H9 (cell line): ENCODE data around the gene PNLDC1. TPM values are rescaled to one million over a fixed set of nuclear protein-coding genes. Genes with fewer than 3 reads are reported as not detected.

Source experiments
- DNase-seq: peaks from one replicate; pipeline ENCODE4 v3.0.0-alpha.2; 2017
- H2AFZ ChIP-seq: one replicate; pipeline ENCODE4 v1.6.1; 2013; ENCODE audit warnings: mild to moderate bottlenecking, low read length, control low read depth, moderate library complexity
- H2AK5ac ChIP-seq: 2 replicates; pipeline ENCODE4 v1.6.1; 2013; ENCODE audit warnings: low read length, control low read depth, mixed read lengths; ENCODE audit not compliant: insufficient read length
- H2BK120ac ChIP-seq: one replicate; pipeline ENCODE4 v1.6.1; 2013; ENCODE audit warnings: low read depth, mild to moderate bottlenecking, low read length, control low read depth, inconsistent platforms; ENCODE audit not compliant: poor library complexity, severe bottlenecking
- H2BK12ac ChIP-seq: 2 replicates; pipeline ENCODE4 v1.6.1; 2013; ENCODE audit warnings: low read length, control low read depth, mixed read lengths, low read depth; ENCODE audit not compliant: insufficient read length
- H2BK15ac ChIP-seq: 2 replicates; pipeline ENCODE4 v1.6.1; 2013; ENCODE audit warnings: low read depth, low read length, control low read depth
- H2BK20ac ChIP-seq: one replicate; pipeline ENCODE4 v1.6.1; 2013; ENCODE audit warnings: low read depth, mild to moderate bottlenecking, low read length, control low read depth, inconsistent platforms; ENCODE audit not compliant: poor library complexity, severe bottlenecking
- H2BK5ac ChIP-seq: 2 replicates; pipeline ENCODE4 v1.6.1; 2013; ENCODE audit warnings: low read length, control low read depth, mixed read lengths; ENCODE audit not compliant: insufficient read length
- H3K14ac ChIP-seq: 2 replicates; pipeline ENCODE4 v1.6.1; 2013; ENCODE audit warnings: low read length, control low read depth; ENCODE audit not compliant: insufficient read depth
- H3K18ac ChIP-seq: 2 replicates; pipeline ENCODE4 v1.6.1; 2013; ENCODE audit warnings: low read depth, mild to moderate bottlenecking, mixed read lengths, low read length, control low read depth; ENCODE audit not compliant: insufficient read length
- H3K23ac ChIP-seq: 2 replicates; pipeline ENCODE4 v1.6.1; 2013; ENCODE audit warnings: low read length, control low read depth, mixed read lengths, low read depth; ENCODE audit not compliant: insufficient read length
- H3K23me2 ChIP-seq: 2 replicates; pipeline ENCODE4 v1.6.1; 2013; ENCODE audit warnings: low read depth, mild to moderate bottlenecking, mixed read lengths, low read length, control low read depth; ENCODE audit not compliant: insufficient read length, poor library complexity, severe bottlenecking
- H3K27ac ChIP-seq: 2 replicates; pipeline ENCODE4 v1.5.1; 2013; ENCODE audit warnings: low read length, control low read depth, mixed read lengths, low read depth; ENCODE audit not compliant: insufficient read length
- H3K27me3 ChIP-seq: 2 replicates; pipeline ENCODE4 v1.6.1; 2013; ENCODE audit warnings: low read length, control low read depth, inconsistent platforms; ENCODE audit not compliant: insufficient read depth
- H3K4ac ChIP-seq: 2 replicates; pipeline ENCODE4 v1.6.1; 2013; ENCODE audit warnings: low read depth, mild to moderate bottlenecking, control low read depth, inconsistent platforms, low read length, moderate library complexity
- H3K4me1 ChIP-seq: 2 replicates; pipeline ENCODE4 v1.6.1; 2013; ENCODE audit warnings: low read length, control low read depth, inconsistent platforms; ENCODE audit not compliant: insufficient read depth
- H3K4me2 ChIP-seq: 2 replicates; pipeline ENCODE4 v1.6.1; 2013; ENCODE audit warnings: low read length, control low read depth, mixed read lengths; ENCODE audit not compliant: insufficient read length, insufficient read depth
- H3K56ac ChIP-seq: 2 replicates; pipeline ENCODE4 v1.6.1; 2013; ENCODE audit warnings: low read depth, mild to moderate bottlenecking, mixed read lengths, low read length, control low read depth; ENCODE audit not compliant: insufficient read length
- H3K79me1 ChIP-seq: 2 replicates; pipeline ENCODE4 v1.6.1; 2013; ENCODE audit warnings: low read depth, mild to moderate bottlenecking, moderate library complexity, low read length, control low read depth, inconsistent platforms; ENCODE audit not compliant: insufficient read depth, poor library complexity, severe bottlenecking
- H3K79me2 ChIP-seq: 2 replicates; pipeline ENCODE4 v1.6.1; 2013; ENCODE audit warnings: low read length, control low read depth, inconsistent platforms; ENCODE audit not compliant: insufficient read depth
- H3K9ac ChIP-seq: 2 replicates; pipeline ENCODE4 v1.6.1; 2013; ENCODE audit warnings: low read length, control low read depth, mixed read lengths; ENCODE audit not compliant: insufficient read length; ENCODE audit errors: extremely low read depth
- H3K9me3 ChIP-seq: one replicate; pipeline ENCODE4 v1.6.1; 2013; ENCODE audit warnings: low read depth, low read length, inconsistent platforms; ENCODE audit not compliant: control insufficient read depth
- H3T11ph ChIP-seq: one replicate; pipeline ENCODE4 v1.6.1; 2013; ENCODE audit warnings: mild to moderate bottlenecking, low read length, control low read depth, inconsistent platforms
- H4K20me1 ChIP-seq: one replicate; pipeline ENCODE4 v1.6.1; 2013; ENCODE audit not compliant: control insufficient read depth, insufficient read length, insufficient read depth
- H4K5ac ChIP-seq: 2 replicates; pipeline ENCODE4 v1.6.1; 2013; ENCODE audit warnings: low read depth, mild to moderate bottlenecking, mixed read lengths, low read length, control low read depth; ENCODE audit not compliant: insufficient read length
- H4K8ac ChIP-seq: replicated peaks from 2 replicates; pipeline ENCODE4 v1.6.1; 2013; ENCODE audit warnings: low read length, control low read depth, mixed read lengths, low read depth; ENCODE audit not compliant: insufficient read length
- H4K91ac ChIP-seq: 2 replicates; pipeline ENCODE4 v1.6.1; 2013; ENCODE audit warnings: low read depth, mild to moderate bottlenecking, moderate library complexity, mixed read lengths, low read length, control low read depth; ENCODE audit not compliant: insufficient read length
- H3K27ac Mint-ChIP-seq, 3 experiments: 2 replicates in 2 of 3; 3 replicates in 1 of 3; pipeline ENCODE4 v1.8.0; 2020 to 2021; ENCODE audit warnings: mixed read lengths in 3 of 3, mild to moderate bottlenecking in 1 of 3, moderate library complexity in 1 of 3
- H3K27me3 Mint-ChIP-seq: 2 replicates; pipeline ENCODE4 v1.8.0; 2021; ENCODE audit warnings: low read depth, mild to moderate bottlenecking, moderate library complexity, mixed read lengths
- H3K36me3 Mint-ChIP-seq, 3 experiments: 2 replicates in 2 of 3; 3 replicates in 1 of 3; pipeline ENCODE4 v1.8.0; 2020 to 2021; ENCODE audit warnings: low read depth in 3 of 3, mixed read lengths in 3 of 3; ENCODE audit not compliant: insufficient read depth in 1 of 3
- H3K4me1 Mint-ChIP-seq, 2 experiments: 2 replicates each; pipeline ENCODE4 v1.8.0; 2020; ENCODE audit warnings: mixed read lengths in 2 of 2
- H3K4me3 Mint-ChIP-seq, 2 experiments: 2 replicates in 1 of 2; 3 replicates in 1 of 2; pipeline ENCODE4 v1.8.0; 2020 to 2021; ENCODE audit warnings: mild to moderate bottlenecking in 2 of 2, mixed read lengths in 2 of 2, moderate library complexity in 1 of 2
- H3K9me3 Mint-ChIP-seq, 2 experiments: 2 replicates in 1 of 2; 3 replicates in 1 of 2; pipeline ENCODE4 v1.8.0; 2020; ENCODE audit warnings: mild to moderate bottlenecking in 2 of 2, mixed read lengths in 2 of 2, moderate library complexity in 1 of 2
- CTCF ChIP-seq: fragments of 200-600 bp; sonication (generic); conservative IDR thresholded peaks from 3 replicates; pipeline ENCODE4 v1.8.0; 2021; ENCODE audit warnings: antibody characterized with exemption, mild to moderate bottlenecking
- WGBS: extraction: QIAGEN DNeasy Blood & Tissue Kit; methylation state at CpG from one replicate; pipeline ENCODE4 v1.1.7; 2013; ENCODE audit warnings: missing lambda C conversion rate, low lambda C conversion rate, mixed read lengths; ENCODE audit not compliant: insufficient read length; ENCODE audit errors: extremely low coverage; 5-methylcytosine and 5-hydroxymethylcytosine counted together
- total RNA-seq: library from RNA; stranded (reverse); gene quantifications from 2 replicates; pipeline ENCODE4 v1.2.1, GENCODE V29; 2021

Gene PNLDC1
- total RNA-seq, 1 experiment from 2014 or later: not detected

- H3K36me3 Mint-ChIP-seq: no peaks in the 10 kb centered on the region
- H3K23me2 ChIP-seq: no peaks in the 10 kb centered on the region
- no peak overlapping the region for H4K91ac ChIP-seq
- H2BK12ac ChIP-seq: no peak overlapping the region
- H4K8ac ChIP-seq: no peak overlapping the region
- H3K18ac ChIP-seq: no peak overlapping the region
- no peak overlapping the region for H3K14ac ChIP-seq
- no peak overlapping the region; a peak in 1 of 7 replicates for H3K27ac Mint-ChIP-seq
- no peaks in the 10 kb centered on the region for H4K20me1 ChIP-seq
- H2AK5ac ChIP-seq: no peak overlapping the region
- no peaks in the 10 kb centered on the region for H3K4me1 Mint-ChIP-seq
- H3K27ac ChIP-seq: no peak overlapping the region
- H3K79me2 ChIP-seq: no peaks in the 10 kb centered on the region
- no peak overlapping the region for H2BK5ac ChIP-seq
- no peak overlapping the region for H2BK20ac ChIP-seq
- no peaks in the 10 kb centered on the region for H3K9me3 Mint-ChIP-seq
- H3K9ac ChIP-seq: no peak overlapping the region
- H3K79me1 ChIP-seq: no peaks in the 10 kb centered on the region
- WGBS: no CpG with 5 or more reads among the region's 5 CpGs
- H2BK15ac ChIP-seq: no peak overlapping the region
- no peak for TF ChIP-seq CTCF
- H3K4ac ChIP-seq: no peak overlapping the region
- DNase-seq: no peak
- no peaks in the 10 kb centered on the region for H3K27me3 ChIP-seq
- no peak overlapping the region for H3K4me3 Mint-ChIP-seq
- H3K27me3 Mint-ChIP-seq: no peaks in the 10 kb centered on the region; the same call in 1 of the 2 replicates
- H3T11ph ChIP-seq: no peak overlapping the region
- H2BK120ac ChIP-seq: no peak overlapping the region
- no peak overlapping the region for H3K4me2 ChIP-seq
- H3K56ac ChIP-seq: no peak overlapping the region
- no peaks in the 10 kb centered on the region for H3K4me1 ChIP-seq
- no peaks in the 10 kb centered on the region for H3K9me3 ChIP-seq
- no peak overlapping the region for H2AFZ ChIP-seq
- H4K5ac ChIP-seq: no peak overlapping the region
- no peak overlapping the region for H3K23ac ChIP-seq
Measured at GRCh38 chr6:159862103-159862502, 62.0 kb downstream of the PNLDC1 start.
